PC-9 (cell line): ENCODE results near the gene SMC4. TPM values are rescaled to one million over a fixed set of nuclear protein-coding genes. Genes with fewer than 3 reads are reported as not detected.
"Not testable (repeated sequence)": the region's sequence is repeated elsewhere in the genome, so short reads cannot be mapped to it uniquely, and the experiment has no call there.

Experiments used
- BruUV-seq: library from RNA; stranded (reverse); fragments of 400-500 nt; replicated peaks from 2 replicates; lab custom pipeline; 2021; lab: Mats Ljungman, UMichigan
- CTCF ChIA-PET: fragments of 300-600 bp; sonication (Branson Sonifier 250); formaldehyde crosslinking; loops from one replicate; lab custom pipeline; 2022; ENCODE audit warnings: antibody characterized with exemption; lab: Charles Lee
- POLR2A ChIA-PET: fragments of 300-600 bp; sonication (Branson Sonifier 250); formaldehyde crosslinking; loops from one replicate; lab custom pipeline; 2022; ENCODE audit warnings: antibody characterized with exemption; ENCODE audit not compliant: unreplicated experiment; lab: Charles Lee
- DNase-seq, 2 experiments: peaks; one replicate each; pipeline versions ENCODE4 v3.0.0 to v3.0.0-alpha.2; 2015 to 2022; ENCODE audit warnings: mixed read lengths in 1 of 2
- H2AFZ ChIP-seq: fragments of 200-600 bp; sonication (generic); 2 replicates; pipeline ENCODE4 v1.8.1; 2017; ENCODE audit warnings: antibody characterized with exemption
- H3F3A ChIP-seq: fragments of 200-600 bp; sonication (generic); 2 replicates; pipeline ENCODE4 v1.8.1; 2017; ENCODE audit warnings: antibody characterized with exemption, mild to moderate bottlenecking, low read depth; ENCODE audit not compliant: insufficient read depth
- H3K27ac ChIP-seq: fragments of 200-600 bp; sonication (generic); 2 replicates; pipeline ENCODE4 v1.6.1; 2016; ENCODE audit warnings: mixed run types
- H3K27me3 ChIP-seq: fragments of 200-600 bp; sonication (generic); 2 replicates; pipeline ENCODE4 v1.6.1; 2016; ENCODE audit warnings: low read depth, mixed run types; ENCODE audit not compliant: insufficient read depth
- H3K36me3 ChIP-seq: fragments of 200-600 bp; sonication (generic); 2 replicates; pipeline ENCODE4 v1.6.1; 2016; ENCODE audit warnings: low read depth, mixed run types
- H3K4me1 ChIP-seq: fragments of 200-600 bp; sonication (generic); replicated peaks from 2 replicates; pipeline ENCODE4 v1.6.1; 2016; ENCODE audit warnings: mixed run types; ENCODE audit not compliant: insufficient read depth
- H3K4me2 ChIP-seq: fragments of 200-600 bp; sonication (generic); 2 replicates; pipeline ENCODE4 v1.6.1; 2017; ENCODE audit warnings: mixed run types
- H3K4me3 ChIP-seq: fragments of 200-600 bp; sonication (generic); 2 replicates; pipeline ENCODE4 v1.6.1; 2016; ENCODE audit warnings: mixed run types
- H3K79me2 ChIP-seq: fragments of 200-600 bp; sonication (generic); 2 replicates; pipeline ENCODE4 v1.6.1; 2017; ENCODE audit warnings: low read depth, mixed run types
- H3K9me2 ChIP-seq: fragments of 200-600 bp; sonication (generic); 2 replicates; pipeline ENCODE4 v1.8.1; 2017; ENCODE audit warnings: mild to moderate bottlenecking; ENCODE audit not compliant: insufficient read depth
- H3K9me3 ChIP-seq: fragments of 200-600 bp; sonication (generic); 2 replicates; pipeline ENCODE4 v1.8.1; 2016; ENCODE audit warnings: low read depth; ENCODE audit not compliant: insufficient read depth
- H4K20me1 ChIP-seq: fragments of 200-600 bp; sonication (generic); 2 replicates; pipeline ENCODE4 v1.8.1; 2017; ENCODE audit not compliant: insufficient read depth
- CTCF ChIP-seq: fragments of 200-600 bp; sonication (generic); conservative IDR thresholded peaks from 2 replicates; pipeline ENCODE4 v1.6.1; 2017; ENCODE audit warnings: mixed run types, antibody characterized with exemption, mild to moderate bottlenecking, moderate library complexity
- EZH2 ChIP-seq: fragments of 200-600 bp; sonication (generic); IDR thresholded peaks from 2 replicates; pipeline ENCODE4 v1.8.0; 2017; ENCODE audit warnings: antibody characterized with exemption, low read depth
- intact Hi-C: fragments of 100-400 bp; cut with micrococcal nuclease; formaldehyde crosslinking; loops from one replicate; pipeline ENCODE4 v1.10.0; 2022; ENCODE audit not compliant: unreplicated experiment
- total RNA-seq: library from RNA; stranded (reverse); gene quantifications from 2 replicates; pipeline ENCODE4 v1.2.3, GENCODE V29; 2021

SMC4 gene
- total RNA-seq, 1 experiment from 2014 or later = 181 TPM

- ChIA-PET POLR2A (interaction anchor here (0.6 to 0.7 kb wide), 4 partner anchors 151 to 287 kb away, joined by 3 to 5 read pairs (median 4); partner anchors contain the start of gene ARL14), CTCF (interaction anchor here (0.5 to 1.1 kb wide), 3 partner anchors 35 to 546 kb away, joined by 4 to 13 read pairs (median 4); no protein-coding TSS in a partner anchor)
- H3K9me3 ChIP-seq = no peaks in the 10 kb centered on the region
- no peaks in the 10 kb centered on the region for H4K20me1 ChIP-seq
- intact Hi-C loops = loop anchor here (2.0 to 5.0 kb wide), 5 partner anchors 47 to 962 kb away; partner anchors contain the start of gene ARL14
- TF ChIP-seq EZH2 (no peak), CTCF (peak; percentile 10; the same call in 1 of the 2 replicates)
- H3F3A ChIP-seq = peaks cover 8% of the 10 kb centered on the region; the same call in 1 of the 2 replicates
- H3K4me3 ChIP-seq = peak within 1 kb of the TSS; percentile 76
- peaks cover 33% of the 10 kb centered on the region for H3K79me2 ChIP-seq
- no peaks in the 10 kb centered on the region for H3K27me3 ChIP-seq
- H3K9me2 ChIP-seq = no peaks in the 10 kb centered on the region
- H3K36me3 ChIP-seq = no peaks in the 10 kb centered on the region
- H3K4me2 ChIP-seq = peak within 1 kb of the TSS; percentile 95
- peak within 1 kb of the TSS; percentile 51 for H3K27ac ChIP-seq
- H2AFZ ChIP-seq = peak within 1 kb of the TSS; percentile 99
- peak; percentile 88 to 95 for DNase-seq
- peaks cover 21% of the 10 kb centered on the region for H3K4me1 ChIP-seq
- TSS peak; percentile 77 for BruUV-seq
Measured at GRCh38 chr3:160449636-160450598, 50.5 kb downstream of the SMC4 start, which contains the start of gene TRIM59. Gene TRIM59, minus strand, starts transcription at chr3:160449786. Its CDS starts 10,603 bp downstream, at chr3:160439183.

GRCh38 chr3:160450846-160451245 lies 51.4 kb downstream of the SMC4 start:
- intact Hi-C loops = no loop called here
- Histone ChIP-seq H3K79me2 (peaks cover 31% of the 10 kb centered on the region), H3F3A (peaks cover 8% of the 10 kb centered on the region; the same call in 1 of the 2 replicates), H3K27me3 (no peaks in the 10 kb centered on the region), H3K9me2 (no peaks in the 10 kb centered on the region), H3K9me3 (no peaks in the 10 kb centered on the region), H2AFZ (peak overlapping the region; percentile 99), H3K36me3 (no peaks in the 10 kb centered on the region), H3K4me2 (no peak overlapping the region), H3K27ac (no peak overlapping the region), H4K20me1 (no peaks in the 10 kb centered on the region), H3K4me1 (peaks cover 21% of the 10 kb centered on the region), H3K4me3 (no peak overlapping the region)
- CTCF ChIA-PET = no interaction called here
- no peak for DNase-seq
- no TSS peak for BruUV-seq
- no peak for TF ChIP-seq EZH2
- no peak for TF ChIP-seq CTCF
- POLR2A ChIA-PET = no interaction called here

- POLR2A ChIA-PET = interaction anchor here (0.7 kb wide), 1 partner anchor 619 kb away, joined by 3 read pairs; no protein-coding TSS in a partner anchor
- intact Hi-C loops = no loop called here
Measured at GRCh38 chr3:160451602-160452001, 52.2 kb downstream of the SMC4 start.

GRCh38 chr3:160452251-160452650 lies 52.8 kb downstream of the SMC4 start:
- H3K36me3 ChIP-seq, H3K27ac ChIP-seq, H3F3A ChIP-seq, intact Hi-C loops, BruUV-seq, H2AFZ ChIP-seq, H3K9me2 ChIP-seq, H3K9me3 ChIP-seq, DNase-seq, H3K4me3 ChIP-seq, POLR2A ChIA-PET, H3K4me2 ChIP-seq, H4K20me1 ChIP-seq, CTCF ChIA-PET, H3K27me3 ChIP-seq: not testable (repeated sequence)
- Histone ChIP-seq H3K79me2 (peaks cover 18% of the 10 kb centered on the region), H3K4me1 (peaks cover 18% of the 10 kb centered on the region)

More at GRCh38 chr3:160451602-160452001, 52.2 kb downstream of the SMC4 start:
- Histone ChIP-seq H3F3A (peaks cover 8% of the 10 kb centered on the region; the same call in 1 of the 2 replicates), H3K4me2 (no peak overlapping the region), H2AFZ (no peak overlapping the region; the same call in 1 of the 2 replicates), H3K27me3 (no peaks in the 10 kb centered on the region), H3K9me3 (no peaks in the 10 kb centered on the region), H3K27ac (no peak overlapping the region), H3K4me1 (peaks cover 21% of the 10 kb centered on the region), H3K4me3 (no peak overlapping the region), H3K9me2 (no peaks in the 10 kb centered on the region), H3K36me3 (no peaks in the 10 kb centered on the region), H4K20me1 (no peaks in the 10 kb centered on the region), H3K79me2 (peaks cover 24% of the 10 kb centered on the region)
- no TSS peak for BruUV-seq
- CTCF ChIA-PET = interaction anchor here (0.6 kb wide), 1 partner anchor 427 kb away, joined by 4 read pairs; no protein-coding TSS in a partner anchor
- DNase-seq = no peak
- TF ChIP-seq CTCF = no peak
- TF ChIP-seq EZH2 = no peak
